DND-41 (cell line): ENCODE measurements around the gene METTL25B.

Experiments
- EZH2 ChIP-seq: IDR thresholded peaks from 3 replicates; pipeline ENCODE4 v1.6.1; 2012; ENCODE audit warnings: borderline replicate concordance, low read depth, mild to moderate bottlenecking, moderate library complexity, low read length, inconsistent platforms; ENCODE audit not compliant: severe bottlenecking
- TF ChIP-seq, protein P1 (sequence below): IDR thresholded peaks from 2 replicates; pipeline ENCODE4 v1.5.1; 2012; ENCODE audit warnings: borderline replicate concordance, low read length, moderate library complexity, mild to moderate bottlenecking; ENCODE audit not compliant: poor library complexity, severe bottlenecking; ENCODE audit errors: extremely low read depth

- TF ChIP-seq EZH2: no peak
- TF ChIP-seq, protein P1, sequence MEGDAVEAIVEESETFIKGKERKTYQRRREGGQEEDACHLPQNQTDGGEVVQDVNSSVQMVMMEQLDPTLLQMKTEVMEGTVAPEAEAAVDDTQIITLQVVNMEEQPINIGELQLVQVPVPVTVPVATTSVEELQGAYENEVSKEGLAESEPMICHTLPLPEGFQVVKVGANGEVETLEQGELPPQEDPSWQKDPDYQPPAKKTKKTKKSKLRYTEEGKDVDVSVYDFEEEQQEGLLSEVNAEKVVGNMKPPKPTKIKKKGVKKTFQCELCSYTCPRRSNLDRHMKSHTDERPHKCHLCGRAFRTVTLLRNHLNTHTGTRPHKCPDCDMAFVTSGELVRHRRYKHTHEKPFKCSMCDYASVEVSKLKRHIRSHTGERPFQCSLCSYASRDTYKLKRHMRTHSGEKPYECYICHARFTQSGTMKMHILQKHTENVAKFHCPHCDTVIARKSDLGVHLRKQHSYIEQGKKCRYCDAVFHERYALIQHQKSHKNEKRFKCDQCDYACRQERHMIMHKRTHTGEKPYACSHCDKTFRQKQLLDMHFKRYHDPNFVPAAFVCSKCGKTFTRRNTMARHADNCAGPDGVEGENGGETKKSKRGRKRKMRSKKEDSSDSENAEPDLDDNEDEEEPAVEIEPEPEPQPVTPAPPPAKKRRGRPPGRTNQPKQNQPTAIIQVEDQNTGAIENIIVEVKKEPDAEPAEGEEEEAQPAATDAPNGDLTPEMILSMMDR: peak; percentile 20
Observed at GRCh38 chr1:156773607-156774006, 45.3 kb downstream of the METTL25B start.
